Measurements from ENCODE around the gene VASN.

The VASN gene

DNA sequence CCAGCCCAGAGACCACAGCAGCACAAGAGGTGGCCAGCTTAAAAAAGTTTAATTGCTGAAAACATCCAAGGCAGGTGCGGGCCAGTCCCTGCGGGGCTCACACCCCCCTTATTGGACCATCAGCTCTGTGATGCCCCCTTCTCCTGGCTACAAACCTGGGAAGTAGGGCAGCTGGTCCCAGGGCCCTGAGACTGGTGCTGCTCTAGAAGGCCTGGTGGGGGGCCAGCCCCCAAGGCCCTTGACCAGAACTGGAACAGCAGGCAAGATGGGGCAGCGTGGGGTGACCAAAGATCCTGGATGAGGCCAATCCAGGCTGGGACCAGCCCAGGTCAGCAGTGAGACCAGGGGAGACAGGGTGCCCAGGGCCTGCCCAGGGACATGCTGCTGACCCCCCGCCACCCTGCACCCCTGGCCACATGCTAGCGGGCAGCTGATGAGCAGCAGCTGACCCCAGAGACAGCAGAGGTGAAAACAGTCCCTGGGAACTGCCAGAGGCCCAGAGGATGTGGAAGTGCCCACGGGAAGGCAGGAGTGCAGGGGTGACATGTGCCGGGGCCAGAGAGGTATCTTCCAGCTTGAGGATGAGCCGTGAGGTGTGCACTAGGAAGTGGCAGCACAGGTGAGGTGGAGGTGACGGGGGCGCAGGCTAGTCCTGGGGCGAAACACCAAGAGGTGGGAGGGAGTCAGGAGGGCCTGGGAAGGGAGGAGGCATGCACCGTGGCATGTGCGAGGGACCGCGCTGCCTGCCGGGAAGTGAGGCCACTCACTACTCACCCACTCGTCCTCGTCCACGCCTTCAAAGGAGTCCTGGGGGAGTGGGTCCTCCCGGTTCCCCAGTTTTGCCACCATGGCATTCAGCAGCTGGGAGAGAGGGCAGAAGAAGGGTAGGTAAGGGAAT is 16.9 kb upstream of the VASN start:
- DNase-seq: no peak

DNA sequence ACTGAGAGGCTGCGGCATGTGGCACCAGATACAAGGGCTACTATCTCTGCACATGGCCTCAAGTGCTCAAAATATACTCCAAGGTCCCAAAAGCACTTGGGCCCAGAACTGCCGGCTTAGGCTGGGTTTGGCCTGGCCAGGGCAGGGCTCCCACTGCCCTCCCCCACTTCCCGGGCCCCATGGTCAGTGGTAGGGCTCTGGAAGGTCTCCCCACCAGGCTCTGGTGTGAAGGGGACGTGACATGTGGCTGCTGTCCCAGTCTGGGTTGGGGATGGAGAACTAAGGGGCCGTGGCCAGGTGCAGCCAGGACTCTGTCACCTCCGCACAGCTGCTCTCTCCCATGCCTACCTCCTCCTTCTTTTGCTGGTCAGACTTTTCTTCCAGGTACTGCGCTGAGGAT is 14.8 kb upstream of the VASN start:
- DNase-seq: no peak

DNA sequence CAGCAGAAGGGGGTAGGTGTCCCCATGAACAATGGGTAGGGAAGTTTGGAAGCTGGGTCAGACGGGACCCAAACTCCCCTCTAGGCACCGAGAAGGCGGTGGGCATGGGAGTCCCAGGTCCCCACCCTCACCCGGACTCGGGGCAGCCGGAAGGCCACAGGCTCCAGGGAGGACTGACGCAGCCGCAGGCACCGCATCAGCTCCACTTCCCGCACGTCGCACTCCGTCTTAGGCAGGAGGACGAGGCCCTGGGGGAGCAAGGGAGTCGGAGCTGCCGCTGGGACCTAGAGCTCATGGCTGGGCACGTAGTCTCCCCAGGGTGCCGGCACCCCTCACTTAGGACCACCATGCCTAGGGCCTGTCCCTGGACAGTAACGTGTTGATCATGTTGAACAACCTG is 13.4 kb upstream of the VASN start:
- DNase-seq: no peak

DNA sequence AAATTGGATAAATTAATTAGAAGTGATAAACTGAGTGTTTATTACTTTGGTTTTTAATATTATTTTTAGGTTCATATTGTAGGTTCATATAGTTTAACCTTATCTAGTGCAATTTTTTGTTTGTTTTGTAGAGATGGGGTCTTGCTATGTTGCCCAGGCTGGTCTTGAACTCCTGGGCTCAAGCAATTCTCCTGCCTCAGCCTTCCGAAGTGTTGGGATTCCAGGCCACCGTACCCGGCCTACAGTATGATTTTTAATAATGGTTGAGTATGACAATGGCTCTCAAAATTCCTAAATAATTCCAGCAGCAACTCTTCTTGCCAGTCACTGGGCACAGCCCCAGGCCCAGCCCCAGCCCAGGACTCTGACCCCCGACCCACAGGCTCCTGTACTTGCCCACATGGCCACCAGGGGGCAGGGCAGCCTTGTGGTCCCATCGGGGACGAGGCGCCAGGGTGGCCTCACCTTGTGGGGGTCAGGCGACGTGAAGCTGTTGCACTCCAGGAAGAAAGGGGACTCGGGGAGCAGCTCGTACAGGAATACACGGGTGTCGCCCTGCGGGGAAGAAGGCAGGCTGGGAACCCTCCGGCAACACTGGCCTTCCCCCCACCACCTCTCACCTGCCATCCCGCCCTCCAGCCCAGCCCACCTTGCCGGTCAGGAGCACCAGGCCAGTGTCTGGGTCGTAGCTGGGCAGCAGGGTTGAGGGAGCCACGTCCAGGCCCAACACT is 12.7 kb upstream of the VASN start:
- DNase-seq: no peak

DNA sequence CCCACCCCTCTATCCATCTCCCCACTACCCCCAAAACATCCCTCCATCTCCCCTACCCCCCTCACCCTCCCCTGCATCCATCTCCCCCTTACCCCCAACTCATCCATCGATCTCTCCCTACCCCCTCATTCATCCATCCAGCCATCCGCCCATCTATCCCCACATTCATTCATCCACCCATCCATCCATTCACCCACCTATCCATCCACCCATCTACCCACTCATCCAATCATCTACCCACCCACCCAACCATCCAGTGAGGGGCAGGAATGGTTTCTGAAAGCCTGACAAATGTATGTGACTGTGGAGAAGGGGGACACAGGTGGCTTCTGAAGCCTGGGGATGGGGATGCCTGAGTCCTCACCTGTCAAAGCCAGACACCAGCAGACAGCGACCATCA is 11.7 kb upstream of the VASN start:
- no peak for DNase-seq

DNA sequence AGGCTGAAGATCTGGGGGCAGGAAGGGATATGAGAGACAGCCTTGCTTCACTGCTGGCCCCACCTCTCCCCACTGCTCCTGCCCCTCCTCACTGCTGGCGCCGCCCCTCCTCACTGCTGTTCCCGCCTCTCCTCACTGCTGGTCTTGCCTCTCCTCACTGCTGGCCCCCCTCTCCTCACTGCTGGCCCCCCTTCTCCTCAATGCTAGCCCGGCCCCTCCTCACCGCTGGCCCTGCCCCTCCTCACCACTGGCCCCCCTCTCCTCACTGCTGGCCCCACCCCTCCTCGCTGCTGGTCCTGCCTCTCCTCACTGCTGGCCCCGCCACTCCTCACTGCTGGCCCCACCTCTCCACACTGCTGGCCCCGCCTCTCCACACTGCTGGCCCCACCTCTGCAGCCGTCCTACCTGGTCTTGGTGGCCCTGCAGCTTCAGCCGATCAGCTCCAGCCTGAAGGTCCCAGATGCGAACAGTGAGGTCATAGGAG is 11.1 kb upstream of the VASN start:
- DNase-seq: no peak

DNA sequence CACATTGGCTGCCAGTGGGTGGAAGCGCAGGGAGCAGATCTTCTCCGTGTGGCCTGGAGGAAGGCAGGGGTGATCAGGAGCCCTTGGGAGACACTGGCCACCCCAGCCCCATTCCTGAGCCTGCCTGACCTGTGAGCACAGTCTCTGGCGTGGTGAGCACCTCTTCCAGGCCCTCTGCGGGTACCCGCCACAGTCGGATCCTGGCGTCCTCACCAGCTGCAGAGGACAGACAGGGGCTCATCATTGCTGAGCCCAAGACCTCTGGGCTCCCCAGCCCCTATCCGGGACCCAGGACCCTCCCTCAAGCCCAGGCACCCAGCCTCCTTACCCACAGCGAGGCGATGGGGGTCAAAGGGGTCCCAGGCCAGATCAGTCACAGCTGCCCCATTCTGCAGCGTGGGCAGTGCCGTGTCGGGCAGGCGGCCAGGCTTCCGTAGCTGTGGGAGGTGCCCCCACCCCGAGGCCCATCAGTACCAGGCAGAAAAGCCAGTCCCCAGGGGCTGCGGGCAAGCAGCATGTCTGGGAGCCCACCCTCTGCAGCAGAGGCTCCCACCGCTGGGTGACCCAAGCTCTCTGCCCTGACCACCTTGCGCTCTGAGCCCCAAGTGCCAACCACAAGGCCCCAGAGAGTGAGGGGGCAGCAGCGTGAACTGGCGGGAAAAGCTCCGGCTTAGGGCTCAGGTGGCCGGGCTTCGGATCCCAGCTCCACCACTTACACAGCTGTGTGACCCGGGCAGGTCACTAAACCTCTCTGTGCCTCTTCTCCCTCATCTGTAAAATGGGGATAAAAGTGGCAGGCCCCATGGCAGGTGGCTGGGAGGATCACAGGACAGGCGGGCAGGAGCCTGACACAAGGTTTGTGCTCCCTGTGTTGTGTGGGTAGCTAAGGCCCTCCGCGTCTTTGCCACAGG is 10.4 kb upstream of the VASN start:
- no peak for DNase-seq

DNA sequence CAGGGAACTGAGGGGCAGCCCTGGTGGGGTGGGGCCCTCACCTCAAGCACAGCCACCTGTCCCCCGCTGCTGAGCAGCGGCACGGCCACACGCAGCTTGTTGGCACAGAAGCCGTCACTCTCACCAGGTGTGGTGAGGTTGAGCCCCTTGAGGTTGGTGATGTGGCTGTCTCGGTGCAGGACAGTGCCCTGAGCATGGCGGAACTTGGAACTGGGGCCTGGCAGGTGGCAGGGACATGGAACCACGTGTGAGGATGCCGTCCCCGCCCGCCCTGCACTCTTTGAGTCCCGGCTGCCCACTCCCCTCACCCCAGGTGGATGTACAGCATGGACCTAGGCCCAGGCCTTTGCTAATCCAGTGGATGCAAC is 9.7 kb upstream of the VASN start:
- no peak for DNase-seq

DNA sequence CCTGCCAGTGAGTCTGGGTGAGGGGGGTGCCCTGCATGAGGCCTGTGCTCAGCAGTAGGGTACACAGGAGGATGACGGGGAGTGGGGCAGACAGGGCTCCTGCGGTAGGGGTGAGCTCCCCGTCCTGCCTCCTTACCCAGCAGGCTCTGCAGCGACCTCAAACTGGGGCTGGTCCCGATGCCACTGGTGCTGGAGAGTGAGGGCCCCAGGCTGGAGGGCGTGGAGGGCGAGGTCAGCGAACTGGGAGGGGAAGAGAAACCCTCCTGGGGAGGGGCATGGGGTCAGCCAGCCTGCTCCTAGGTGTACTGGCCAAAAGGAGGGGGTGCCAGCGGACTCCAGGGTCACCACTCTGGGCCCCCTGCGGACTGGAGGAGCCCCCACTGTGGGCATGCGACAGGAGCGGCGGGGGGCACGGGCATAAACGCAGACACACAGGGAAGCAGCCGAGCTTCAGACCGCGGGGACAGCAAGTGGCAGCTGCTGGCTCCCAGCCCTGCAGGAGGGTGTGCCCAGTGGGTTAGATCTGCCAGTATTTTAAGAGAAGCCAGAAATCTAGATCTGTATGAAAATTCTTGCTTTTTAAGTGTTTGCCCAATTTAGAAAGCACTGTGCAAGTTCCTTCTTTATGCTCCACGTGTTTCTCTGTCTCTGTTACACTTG is 9.0 kb upstream of the VASN start:
- DNase-seq: no peak

DNA sequence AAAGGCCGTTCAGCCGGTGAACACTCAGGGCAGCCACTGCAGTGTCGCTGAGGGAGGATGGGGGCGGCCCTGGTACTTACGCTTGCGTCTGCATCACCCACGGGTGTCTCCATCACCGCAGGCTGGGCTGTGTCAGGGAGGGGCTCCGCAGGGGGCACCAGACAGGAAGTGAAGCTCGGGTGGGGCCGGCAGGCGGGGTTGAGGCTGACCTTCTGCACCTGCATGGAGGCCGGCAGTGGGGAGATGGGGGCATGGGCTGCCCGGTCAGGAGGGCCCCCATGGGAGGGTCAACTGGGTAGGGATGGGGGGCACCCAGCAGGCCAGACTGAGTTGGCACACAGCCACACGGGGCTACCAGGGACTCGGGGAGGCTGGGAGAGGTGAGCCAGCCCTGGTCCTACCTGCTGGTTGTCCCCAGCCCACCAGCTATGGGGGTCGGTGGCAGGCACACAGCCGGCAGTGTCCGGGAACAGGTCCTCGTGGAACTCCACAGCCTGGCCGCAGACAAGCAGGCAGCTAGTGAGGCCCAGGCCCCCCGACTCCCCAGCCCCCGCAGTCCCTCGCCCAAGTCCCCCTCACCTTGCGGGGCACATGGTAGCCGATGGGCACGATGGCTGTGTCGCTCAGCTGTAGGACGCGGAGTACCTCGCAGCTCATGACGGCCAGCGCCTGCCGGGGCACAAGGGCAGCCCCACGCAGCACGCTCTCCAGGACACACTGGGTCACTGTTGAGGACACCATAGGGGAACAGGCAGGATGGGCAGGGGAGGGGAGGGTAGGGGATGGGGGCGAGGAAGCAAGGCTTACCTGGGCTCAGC is 7.2 kb upstream of the VASN start:
- no peak for DNase-seq

DNA sequence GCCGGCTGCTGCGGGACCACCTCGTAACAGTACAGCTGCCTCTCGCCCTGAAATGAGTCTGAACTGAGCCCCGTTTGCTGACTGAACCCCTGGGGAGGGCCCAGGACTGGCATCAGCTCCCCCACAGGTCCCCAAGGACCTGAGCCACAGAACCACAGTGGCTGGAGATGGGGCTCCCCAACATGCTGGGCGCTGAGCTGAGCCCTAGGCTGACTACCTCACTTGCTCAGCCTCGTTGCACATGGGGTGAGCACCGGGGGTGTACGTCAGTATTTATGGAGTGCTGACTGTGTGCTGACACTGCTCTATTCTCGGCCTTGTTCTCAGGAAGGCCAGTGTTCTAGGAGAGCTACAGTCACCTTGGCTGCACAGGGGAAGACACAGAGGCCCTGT is 6.6 kb upstream of the VASN start:
- no peak for DNase-seq

DNA sequence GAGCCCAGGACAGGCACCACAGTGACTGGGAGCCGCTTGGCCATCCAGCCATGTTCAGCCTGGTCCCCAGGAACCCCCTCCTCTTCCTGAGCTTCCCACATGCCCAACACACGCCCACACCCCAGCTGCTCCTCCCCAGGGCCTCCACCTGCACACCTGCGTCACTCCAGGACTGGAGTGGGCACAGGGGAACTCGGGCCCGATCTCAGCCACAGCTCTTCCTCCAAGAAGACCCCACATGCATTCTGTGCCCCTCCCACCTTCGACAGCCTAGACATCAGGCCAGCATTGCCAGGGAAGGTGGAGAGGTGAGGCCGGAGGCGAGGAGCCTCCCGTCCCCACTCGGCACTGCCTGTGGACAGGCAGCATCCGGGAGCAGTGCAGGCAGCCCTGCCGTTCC is 6.0 kb upstream of the VASN start:
- DNase-seq: no peak

DNA sequence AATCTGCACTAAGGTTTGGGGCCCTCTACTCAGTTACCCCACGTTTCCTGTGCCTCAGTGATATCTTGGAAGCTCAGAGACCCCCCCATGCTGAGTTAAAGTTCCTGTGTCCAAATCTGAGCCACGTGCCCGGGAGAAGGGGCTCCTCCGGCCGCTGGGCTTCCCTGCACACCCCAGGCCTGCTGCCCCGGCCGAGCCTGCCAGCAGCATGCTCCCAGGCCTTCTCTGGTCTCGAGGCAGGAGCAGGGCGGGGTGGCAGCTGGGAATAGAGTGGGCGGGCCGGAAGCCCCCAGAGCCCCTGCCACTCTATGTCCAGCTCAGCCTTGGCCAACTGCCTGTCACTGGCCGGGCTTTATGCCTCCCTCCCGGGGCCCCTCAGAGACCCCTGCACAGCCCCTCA is 5.6 kb upstream of the VASN start:
- DNase-seq: no peak

DNA sequence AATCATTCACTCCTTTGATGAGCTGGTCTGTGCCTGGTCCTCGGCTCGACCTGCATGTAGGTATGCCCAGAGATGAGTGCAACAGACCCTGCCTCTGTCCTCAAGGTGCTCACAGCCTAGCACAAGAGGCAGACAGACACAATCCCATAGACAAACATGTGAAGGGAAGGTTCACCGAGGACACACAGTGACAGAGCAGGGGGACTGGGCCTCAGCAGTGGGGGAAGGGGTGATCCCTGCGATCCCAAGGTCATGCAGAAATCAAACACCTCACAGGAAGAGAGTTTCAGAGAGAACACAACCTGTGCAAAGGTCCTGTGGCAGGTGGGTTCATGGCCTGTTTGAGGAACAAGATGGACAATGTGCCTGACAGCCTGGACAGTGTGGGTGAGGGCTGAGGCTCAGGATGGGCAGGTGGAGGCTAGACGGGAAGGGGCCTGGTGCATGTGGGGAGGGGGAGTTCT is 4.2 kb upstream of the VASN start:
- DNase-seq: no peak

DNA sequence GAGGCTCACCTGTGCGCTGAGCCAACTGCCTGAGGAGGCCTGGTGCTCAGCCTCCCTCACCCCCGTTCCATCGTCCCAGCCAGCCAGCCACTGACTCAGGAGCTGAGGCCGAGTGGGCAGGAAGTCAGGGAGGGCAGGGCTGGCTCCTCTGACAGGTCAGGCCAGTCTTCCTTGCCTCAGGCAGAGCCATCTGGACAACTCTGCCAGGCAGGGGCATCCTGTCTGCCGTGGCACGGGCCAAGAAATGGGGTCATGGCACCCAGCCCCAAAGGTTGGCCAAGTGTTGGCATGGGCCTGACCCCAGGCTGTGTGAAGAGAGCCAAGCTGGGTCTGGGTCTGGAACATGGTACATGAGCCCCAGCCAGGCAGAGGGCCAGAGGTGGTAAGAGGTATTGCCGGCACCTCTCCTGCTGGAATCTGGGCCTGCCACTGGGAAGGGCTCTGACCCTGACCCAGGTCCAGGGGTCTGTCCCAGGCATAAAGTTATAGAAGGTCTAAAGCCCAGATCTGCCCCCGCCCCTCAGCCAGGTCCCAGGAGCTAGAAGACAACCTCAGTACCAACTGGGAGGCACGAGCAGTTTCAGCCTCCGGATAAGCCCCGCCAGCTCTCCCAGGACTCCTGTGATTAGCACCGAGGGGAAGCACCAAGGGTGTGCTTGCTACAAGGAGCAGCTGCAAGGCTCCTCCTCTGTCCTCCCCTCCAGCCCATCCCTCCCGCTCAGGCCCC is 2.5 kb upstream of the VASN start:
- no peak for DNase-seq

DNA sequence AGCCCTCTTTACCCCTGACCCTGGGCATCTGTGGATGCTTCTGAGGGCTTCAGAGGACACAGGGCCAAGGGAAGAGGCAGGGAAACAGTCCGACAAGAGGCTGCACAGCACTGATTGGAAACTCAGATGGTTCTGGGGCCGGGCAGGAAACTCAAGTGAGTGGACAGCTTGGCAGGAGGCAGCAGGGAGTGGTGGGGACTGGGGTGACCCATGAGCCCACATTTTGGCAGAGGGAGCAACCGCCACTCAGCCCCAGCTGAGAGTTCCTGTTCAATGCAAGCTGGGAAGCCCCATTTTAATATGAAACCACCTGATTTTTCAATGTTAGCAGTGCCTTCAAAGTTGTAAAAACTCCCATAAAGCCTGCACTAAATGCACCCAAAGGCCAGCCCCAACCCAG is 1.5 kb upstream of the VASN start:
- DNase-seq: no peak

DNA sequence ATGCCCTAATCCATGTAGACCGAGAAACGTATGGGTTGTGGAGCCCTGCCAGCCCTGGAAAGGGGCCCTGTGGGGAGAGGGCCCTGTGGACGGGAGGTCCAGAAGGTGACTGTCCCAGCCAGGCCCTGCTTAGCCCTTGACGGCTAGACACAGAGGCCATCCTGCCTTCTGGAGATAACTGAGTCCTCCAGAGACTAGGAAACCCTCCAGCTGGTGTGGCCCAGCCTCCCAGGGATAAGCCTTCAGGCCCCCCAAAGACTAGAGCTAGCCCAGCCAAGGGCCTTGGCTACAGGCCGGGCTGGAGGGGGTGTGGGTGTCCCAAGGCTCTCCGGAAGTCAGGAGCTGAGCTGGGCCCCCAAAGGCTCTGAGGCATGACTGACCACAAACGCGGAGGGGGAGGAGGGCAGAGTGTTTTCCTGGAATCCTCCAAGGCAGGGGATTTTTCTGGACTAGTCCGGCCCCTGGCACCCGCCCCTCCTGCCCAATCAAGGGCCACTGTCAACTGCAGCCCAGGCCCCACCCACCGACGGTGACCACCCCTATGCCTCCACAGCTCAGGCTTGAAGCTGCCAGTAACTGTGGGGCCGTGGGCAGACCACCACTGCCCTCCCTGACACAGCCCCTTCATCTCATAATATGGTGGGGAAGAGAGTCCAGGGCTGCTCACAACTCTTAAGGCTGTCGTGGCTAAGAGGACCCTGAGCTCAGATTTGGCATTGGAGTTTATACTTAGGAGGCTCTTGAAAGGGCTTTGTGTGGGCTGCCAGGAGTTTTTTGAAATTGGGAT is 885 bp upstream of the VASN start:
- DNase-seq: no peak

DNA sequence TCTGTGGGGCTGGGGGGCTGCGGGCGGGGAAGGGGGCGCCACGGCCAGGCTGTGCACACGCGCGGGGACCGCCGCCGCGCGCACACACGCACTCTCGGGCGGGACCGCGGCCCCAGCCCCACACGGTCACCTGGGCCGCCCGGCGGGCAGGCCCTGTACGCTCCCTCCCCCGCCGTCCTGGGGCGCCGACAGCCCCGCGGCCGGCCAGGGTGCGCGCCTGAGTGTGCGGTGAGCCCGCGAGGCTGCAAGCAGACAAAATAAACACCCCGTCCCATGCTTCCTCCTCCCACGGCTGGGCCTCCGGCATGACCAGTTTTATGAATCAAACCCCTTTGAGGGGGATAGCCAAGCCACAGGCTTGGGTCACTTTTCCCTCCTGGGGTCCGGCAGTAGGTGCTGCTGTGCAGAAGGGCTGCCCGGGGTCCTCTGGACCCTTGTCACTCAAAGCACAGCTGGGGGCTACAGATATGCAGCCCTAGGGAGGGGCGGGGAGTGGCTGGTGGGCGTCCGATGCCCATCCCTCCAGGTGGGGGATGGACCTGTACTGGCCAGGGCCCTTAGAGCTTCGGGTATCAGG is 441 bp downstream of the VASN start:
- DNase-seq: no peak

DNA sequence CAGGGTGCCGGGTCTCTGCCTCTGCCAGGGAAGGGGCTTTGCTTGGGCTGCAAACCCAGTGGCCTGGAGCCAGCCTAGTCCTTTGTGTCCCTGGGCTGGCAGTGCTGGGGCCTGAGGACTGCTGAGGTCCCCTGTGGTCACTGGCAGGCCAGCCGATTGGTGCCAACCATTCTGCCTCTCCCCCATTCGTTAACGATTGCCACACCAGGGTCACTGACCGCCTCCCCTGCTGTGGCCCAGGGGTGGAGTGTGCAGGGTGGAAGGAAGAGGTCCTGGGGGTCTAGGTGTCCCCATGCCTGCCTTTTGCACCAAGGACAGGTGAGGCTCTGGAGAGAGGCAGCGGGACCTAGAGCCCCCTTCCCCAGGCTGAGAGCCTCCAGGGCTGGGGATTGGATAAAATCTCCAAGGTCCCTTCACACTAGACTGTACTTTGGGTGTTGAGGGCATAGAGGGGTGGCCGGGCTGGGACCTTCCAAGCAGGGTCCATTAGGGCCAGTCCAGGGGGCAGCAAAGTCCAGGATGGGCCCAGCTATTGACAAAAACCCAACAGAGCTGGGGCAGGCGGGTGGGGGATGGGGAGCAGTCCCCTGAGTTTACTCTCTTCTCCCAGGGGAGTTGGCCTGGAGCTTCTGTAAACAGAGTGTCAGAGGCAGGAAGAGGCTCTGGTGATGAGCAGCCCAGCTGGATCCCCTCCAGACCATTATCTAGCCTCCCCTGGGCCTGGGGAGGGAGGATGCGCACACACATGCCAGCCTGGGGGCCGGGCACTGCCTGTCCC is 1.1 kb downstream of the VASN start:
- no peak for DNase-seq
